Adrenal gland (tissue), 12 donors: ENCODE data around the gene PTX4. TPM values are rescaled to one million over a fixed set of nuclear protein-coding genes. Genes with fewer than 3 reads are reported as not detected.

Experiments
- DNase-seq, 7 donors: peaks; one replicate each; pipeline ENCODE4 v3.0.0-alpha.2; 2019 to 2020
- H3K27ac ChIP-seq, 5 donors: fragments of 200-600 bp; sonication (generic) in 4 of 5; 1 replicate in 3 of 5; 2 replicates in 2 of 5; pipeline versions ENCODE4 v1.5.1 to v1.8.0; 2016 to 2020; ENCODE audit warnings: mild to moderate bottlenecking in 1 of 5
- H3K27me3 ChIP-seq: fragments of 200-600 bp; 2 replicates; pipeline ENCODE4 v1.8.0; 2021
- H3K36me3 ChIP-seq, 2 donors: fragments of 200-600 bp; replicated peaks in 1 of 2; 1 replicate in 1 of 2; 2 replicates in 1 of 2; pipeline versions ENCODE4 v1.5.1 to v1.8.0; 2018 to 2022
- H3K4me1 ChIP-seq, 2 donors: fragments of 200-600 bp; replicated peaks in 1 of 2; 1 replicate in 1 of 2; 2 replicates in 1 of 2; pipeline versions ENCODE4 v1.5.1 to v1.8.0; 2018 to 2021
- H3K4me3 ChIP-seq, 4 donors: fragments of 200-600 bp; sonication (generic) in 3 of 4; one replicate each; pipeline ENCODE4 v1.5.1; 2016 to 2018
- H3K9me3 ChIP-seq, 3 donors: fragments of 200-600 bp; sonication (generic) in 1 of 3; replicated peaks in 1 of 3; 1 replicate in 2 of 3; 2 replicates in 1 of 3; pipeline versions ENCODE4 v1.5.1 to v1.8.0; 2016 to 2021
- CTCF ChIP-seq, 6 experiments: fragments of 450-650 bp in 4 of 6; fragments of 200-600 bp in 2 of 6; sonication (generic) in 1 of 6; IDR thresholded peaks; 1 replicate in 5 of 6; 2 replicates in 1 of 6; pipeline versions ENCODE4 v1.5.1 to v1.8.0; 2016 to 2021; ENCODE audit warnings: antibody characterized with exemption in 6 of 6, mild to moderate bottlenecking in 2 of 6, moderate library complexity in 1 of 6
- POLR2A ChIP-seq, 2 donors: fragments of 450-650 bp; IDR thresholded peaks; one replicate each; pipeline ENCODE4 v1.6.1; 2017; ENCODE audit warnings: antibody characterized with exemption in 2 of 2, mild to moderate bottlenecking in 2 of 2, moderate library complexity in 1 of 2
- WGBS, 4 donors: extraction: QIAGEN DNeasy Blood & Tissue Kit in 2 of 4; methylation state at CpG; one replicate each; pipeline versions ENCODE4 v1.1.5 to v1.1.7; 2013 to 2017; 5-methylcytosine and 5-hydroxymethylcytosine counted together
- intact Hi-C, 2 donors: fragments of 100-400 bp; cut with DNase I; formaldehyde crosslinking; loops; one replicate each; pipeline versions ENCODE4 v1.14.1 to v1.15.0; 2022 to 2023
- polyA plus RNA-seq, 3 donors: library from polyadenylated mRNA; stranded (reverse); fragments of 200-250 nt in 2 of 3; fragments of 350-450 nt in 1 of 3; fragmentation: Illumina TruSeq in 1 of 3; extraction: RNeasy Lipid Tissue Mini Kit (QIAGEN cat#74804) in 1 of 3; gene quantifications; one replicate each; pipeline ENCODE4 v1.2.3, GENCODE V29; 2013 to 2014
- total RNA-seq, 9 donors: library from RNA; depleted of rRNA in 4 of 9; stranded (reverse); fragments of >200 nt in 4 of 9; fragments of 120-200 nt in 1 of 9; fragmentation: NEBNext Ultra II Directional in 1 of 9; extraction: Animal tissue kit (Norgen Biotek cat#: 25700) in 1 of 9; gene quantifications; one replicate each; pipeline versions ENCODE4 v1.1.0 to v1.2.4, GENCODE V29; 2013 to 2023
- donor health status: healthy with polysubstance abuse.
- donor health status: Bipolar disorder and iron deficiency.
- donor health status: DM: yes; HTN: yes; CAD: no.
- donor health status: DM: no; HTN: no; CAD: no.
- donor health status: DM: no; HTN: no; CAD: no.
- donor health status: DM: yes; HTN: yes; CAD: no.

The PTX4 gene
- total and polyA plus RNA-seq, 12 donors, result 0.16 to 1.4 (median 0.57) TPM; not detected in 4

- H3K27me3 ChIP-seq, result no peaks in the 10 kb centered on the region
- H3K36me3 ChIP-seq, result peaks cover 0 to 99% of the 10 kb centered on the region in 2 donors
- DNase-seq, result no peak
- no peaks in the 10 kb centered on the region for H3K4me1 ChIP-seq
- H3K4me3 ChIP-seq, result no peak overlapping the region
- intact Hi-C loops, result no loop called here
- no peaks in the 10 kb centered on the region for H3K9me3 ChIP-seq
- WGBS, 4 donors, result 86 to 94% (median 94%) methylated on average over 15 to 34 of the region's 34 CpGs
- H3K27ac ChIP-seq, result no peak overlapping the region
- TF ChIP-seq CTCF (IDR thresholded peaks at IDR 0.05) (no peak), POLR2A (IDR thresholded peaks at IDR 0.05) (no peak)
These were observed 36.9 kb downstream of the PTX4 start for GRCh38 chr16:1451702-1452392.

- no peak for DNase-seq
- intact Hi-C loops, result no loop called here
- H3K36me3 ChIP-seq, result peaks cover 0 to 99% of the 10 kb centered on the region in 2 donors
These were observed 37.9 kb downstream of the PTX4 start for GRCh38 chr16:1450841-1451240.

GRCh38 chr16:1450218-1450617 is 38.5 kb downstream of the PTX4 start:
- intact Hi-C loops, result no loop called here
- no peak for DNase-seq
- WGBS, 4 donors, result 87 to 95% (median 94%) methylated on average over 23 to 29 of the region's 29 CpGs
- Histone ChIP-seq H3K4me1 (no peaks in the 10 kb centered on the region), H3K36me3 (peaks cover 0 to 99% of the 10 kb centered on the region in 2 donors), H3K27ac (no peak overlapping the region), H3K4me3 (no peak overlapping the region), H3K27me3 (no peaks in the 10 kb centered on the region), H3K9me3 (no peaks in the 10 kb centered on the region)
- no peak for TF ChIP-seq CTCF (IDR thresholded peaks at IDR 0.05)
- no peak for TF ChIP-seq POLR2A (IDR thresholded peaks at IDR 0.05)

More at GRCh38 chr16:1450841-1451240, 37.9 kb downstream of the PTX4 start:
- no peaks in the 10 kb centered on the region for H3K4me1 ChIP-seq
- H3K27ac ChIP-seq, result no peak overlapping the region
- H3K27me3 ChIP-seq, result no peaks in the 10 kb centered on the region
- TF ChIP-seq POLR2A (IDR thresholded peaks at IDR 0.05) (no peak), CTCF (IDR thresholded peaks at IDR 0.05) (no peak)
- no peak overlapping the region for H3K4me3 ChIP-seq
- H3K9me3 ChIP-seq, result no peaks in the 10 kb centered on the region
- WGBS, 4 donors, result 83 to 97% (median 96%) methylated on average over 1 to 21 of the region's 21 CpGs

- TF ChIP-seq CTCF (IDR thresholded peaks at IDR 0.05), result no peak
- TF ChIP-seq POLR2A (IDR thresholded peaks at IDR 0.05), result no peak
- no peaks in the 10 kb centered on the region for H3K9me3 ChIP-seq
- no peak overlapping the region for H3K4me3 ChIP-seq
- no peak for DNase-seq
- H3K27me3 ChIP-seq, result no peaks in the 10 kb centered on the region
- 93 to 99% (median 95%) methylated on average over 12 to 25 of the region's 25 CpGs for WGBS, 4 donors
- no peak overlapping the region for H3K27ac ChIP-seq
- intact Hi-C loops, result no loop called here
- H3K4me1 ChIP-seq, result no peaks in the 10 kb centered on the region
- H3K36me3 ChIP-seq, result peaks cover 0 to 90% of the 10 kb centered on the region in 2 donors
These were observed 39.4 kb downstream of the PTX4 start for GRCh38 chr16:1449201-1449788.
